Activated CD8-positive, alpha-beta memory T cell treated with anti-CD3 and anti-CD28 coated beads, Interleukin-2, amount 10 ng/mL, durations not matched to agents 7 days and 5 days (primary cell): ENCODE data around the gene TRAPPC11. TPM values are rescaled to one million over a fixed set of nuclear protein-coding genes. Genes with fewer than 3 reads are reported as not detected.

Source experiments
- ATAC-seq: fragments of 150-1000 bp; cut with Tn5 transposase; one replicate; pipeline ENCODE4 v1.10.0; 2021; ENCODE audit warnings: moderate library complexity
- CTCF ChIA-PET: fragments of 350-600 bp; sonication (Branson Sonifier 250); formaldehyde crosslinking; loops from one replicate; lab custom pipeline; 2021; ENCODE audit warnings: antibody characterized with exemption; lab: Charles Lee
- DNase-seq: peaks from one replicate; pipeline ENCODE4 v3.0.0-alpha.2; 2020
- H3K27ac Mint-ChIP-seq: one replicate; pipeline ENCODE4 v1.8.0; 2021; ENCODE audit warnings: mild to moderate bottlenecking, mixed read lengths
- H3K27me3 Mint-ChIP-seq: one replicate; pipeline ENCODE4 v1.8.0; 2021; ENCODE audit warnings: mixed read lengths
- H3K36me3 Mint-ChIP-seq: one replicate; pipeline ENCODE4 v1.8.0; 2021; ENCODE audit warnings: mild to moderate bottlenecking, mixed read lengths
- H3K4me1 Mint-ChIP-seq: one replicate; pipeline ENCODE4 v1.8.0; 2021; ENCODE audit warnings: mixed read lengths
- H3K4me3 Mint-ChIP-seq: one replicate; pipeline ENCODE4 v1.8.0; 2021; ENCODE audit warnings: mild to moderate bottlenecking, moderate library complexity, mixed read lengths
- H3K9me3 Mint-ChIP-seq: one replicate; pipeline ENCODE4 v1.8.0; 2022; ENCODE audit warnings: low read depth, mixed read lengths
- total RNA-seq, 2 experiments: library from RNA; stranded (reverse); gene quantifications; one replicate each; pipeline ENCODE4 v1.2.3, GENCODE V29; 2021

The TRAPPC11 gene
- total RNA-seq, 2 experiments from 2014 or later, result 30.3 to 34.6 TPM

GRCh38 chr4:183760326-183760725 lies 101.2 kb downstream of the TRAPPC11 start:
- CTCF ChIA-PET, result no interaction called here
- Mint-ChIP-seq H3K27ac (no peak overlapping the region), H3K4me1 (no peaks in the 10 kb centered on the region), H3K9me3 (no peaks in the 10 kb centered on the region), H3K4me3 (no peak overlapping the region), H3K36me3 (no peaks in the 10 kb centered on the region), H3K27me3 (peaks cover 26% of the 10 kb centered on the region)
- no peak for ATAC-seq
- no peak for DNase-seq

Other genes with a start within 250 kb of the TRAPPC11 start
- gene CDKN2AIP, start 214.7 kb upstream of the TRAPPC11 start, total RNA-seq, result 10 to 100 TPM; 27.8 to 28.8 TPM
- 10 to 100 TPM; 11.4 to 12.4 TPM for gene ING2, start 154.2 kb upstream of the TRAPPC11 start, total RNA-seq
- gene RWDD4, start 108 bp upstream of the TRAPPC11 start, total RNA-seq, result 10 to 100 TPM; 17.8 to 18.6 TPM
- gene STOX2, start 246.0 kb downstream of the TRAPPC11 start, total RNA-seq, result not detected